CD14-positive monocyte (primary cell): ENCODE results near the gene SLC2A1. TPM values are rescaled to one million over a fixed set of nuclear protein-coding genes. Genes with fewer than 3 reads are reported as not detected.
A peak's percentile ranks its signal among the peaks of the same experiment; 100 is the strongest.

Experiments used
- DNase-seq, 3 donors: peaks; one replicate each; pipeline ENCODE4 v3.0.0-alpha.2; 2011 to 2022
- H2AFZ ChIP-seq: 2 replicates; pipeline ENCODE4 v1.6.0; 2012; ENCODE audit warnings: mild to moderate bottlenecking, low read depth, low read length, inconsistent platforms; ENCODE audit not compliant: insufficient read depth, poor library complexity, severe bottlenecking
- H3K27ac ChIP-seq, 2 donors: 1 replicate in 1 of 2; 2 replicates in 1 of 2; pipeline ENCODE4 v1.5.1; 2012 to 2013; ENCODE audit warnings: low read length in 2 of 2, control low read depth in 1 of 2, inconsistent platforms in 1 of 2, low read depth in 1 of 2, mild to moderate bottlenecking in 1 of 2
- H3K27me3 ChIP-seq, 2 donors: one replicate each; pipeline versions ENCODE4 v1.6.0 to v1.6.1; 2011 to 2013; ENCODE audit warnings: low read length in 2 of 2; ENCODE audit not compliant: control insufficient read depth in 2 of 2, insufficient read depth in 2 of 2
- H3K36me3 ChIP-seq, 2 donors: replicated peaks in 1 of 2; 1 replicate in 1 of 2; 2 replicates in 1 of 2; pipeline versions ENCODE4 v1.5.1 to v1.6.1; 2012 to 2013; ENCODE audit warnings: low read length in 2 of 2, control low read depth in 1 of 2, inconsistent platforms in 1 of 2, mild to moderate bottlenecking in 1 of 2; ENCODE audit not compliant: insufficient read depth in 2 of 2, control insufficient read depth in 1 of 2
- H3K4me1 ChIP-seq, 2 donors: 1 replicate in 1 of 2; 2 replicates in 1 of 2; pipeline versions ENCODE4 v1.5.1 to v1.6.1; 2012 to 2013; ENCODE audit warnings: low read length in 2 of 2, control low read depth in 1 of 2, inconsistent platforms in 1 of 2, mild to moderate bottlenecking in 1 of 2, moderate library complexity in 1 of 2; ENCODE audit not compliant: insufficient read depth in 2 of 2, control insufficient read depth in 1 of 2
- H3K4me2 ChIP-seq: replicated peaks from 2 replicates; pipeline ENCODE3; 2012; ENCODE audit warnings: low read length, moderate library complexity, mild to moderate bottlenecking; ENCODE audit not compliant: poor library complexity, severe bottlenecking; ENCODE audit errors: extremely low read depth
- H3K4me3 ChIP-seq, 3 experiments: fragments of 200-600 bp in 1 of 3; sonication (generic) in 1 of 3; replicated peaks in 1 of 3; 1 replicate in 2 of 3; 2 replicates in 1 of 3; pipeline ENCODE4 v1.5.1; 2011 to 2013; ENCODE audit warnings: low read length in 3 of 3, mild to moderate bottlenecking in 3 of 3, control low read depth in 2 of 3, low read depth in 2 of 3, inconsistent platforms in 1 of 3, moderate library complexity in 1 of 3
- H3K79me2 ChIP-seq: 2 replicates; pipeline ENCODE4 v1.6.0; 2012; ENCODE audit warnings: mild to moderate bottlenecking, control low read depth, inconsistent platforms, low read length, moderate library complexity; ENCODE audit not compliant: insufficient read depth
- H3K9ac ChIP-seq: 2 replicates; pipeline ENCODE4 v1.6.0; 2017; ENCODE audit warnings: low read length, mild to moderate bottlenecking; ENCODE audit not compliant: insufficient read depth, poor library complexity, severe bottlenecking
- H3K9me3 ChIP-seq, 2 donors: replicated peaks in 1 of 2; 1 replicate in 1 of 2; 2 replicates in 1 of 2; pipeline versions ENCODE4 v1.5.1 to v1.6.1; 2012 to 2013; ENCODE audit warnings: low read length in 2 of 2, control low read depth in 1 of 2; ENCODE audit not compliant: control insufficient read depth in 1 of 2, insufficient read depth in 1 of 2
- H4K20me1 ChIP-seq: 2 replicates; pipeline ENCODE4 v1.6.0; 2012; ENCODE audit warnings: mild to moderate bottlenecking, low read length, control low read depth, moderate library complexity; ENCODE audit not compliant: insufficient read depth
- H3K27ac Mint-ChIP-seq, 7 donors: one replicate each; pipeline ENCODE4 v1.8.0; 2020; ENCODE audit warnings: mild to moderate bottlenecking in 7 of 7, mixed read lengths in 7 of 7, moderate library complexity in 6 of 7, inconsistent platforms in 2 of 7
- H3K27me3 Mint-ChIP-seq, 3 donors: one replicate each; pipeline ENCODE4 v1.8.0; 2021 to 2022; ENCODE audit warnings: low read depth in 3 of 3, mild to moderate bottlenecking in 3 of 3, mixed read lengths in 3 of 3, moderate library complexity in 3 of 3, inconsistent platforms in 1 of 3
- H3K36me3 Mint-ChIP-seq, 2 donors: one replicate each; pipeline ENCODE4 v1.8.0; 2020; ENCODE audit warnings: mixed read lengths in 2 of 2, inconsistent platforms in 1 of 2, mild to moderate bottlenecking in 1 of 2
- H3K4me1 Mint-ChIP-seq: one replicate; pipeline ENCODE4 v1.8.0; 2020; ENCODE audit warnings: mild to moderate bottlenecking, mixed read lengths
- H3K4me3 Mint-ChIP-seq, 2 donors: one replicate each; pipeline ENCODE4 v1.8.0; 2020; ENCODE audit warnings: mild to moderate bottlenecking in 2 of 2, mixed read lengths in 2 of 2, moderate library complexity in 1 of 2
- H3K9me3 Mint-ChIP-seq, 7 donors: one replicate each; pipeline ENCODE4 v1.8.0; 2020 to 2022; ENCODE audit warnings: mixed read lengths in 7 of 7, mild to moderate bottlenecking in 6 of 7, moderate library complexity in 6 of 7, inconsistent platforms in 2 of 7
- WGBS: methylation state at CpG from one replicate; pipeline ENCODE4 v1.1.5; 2013; ENCODE audit warnings: missing lambda C conversion rate; ENCODE audit not compliant: insufficient coverage; 5-methylcytosine and 5-hydroxymethylcytosine counted together
- intact Hi-C, 2 donors: fragments of 100-400 bp; cut with micrococcal nuclease; formaldehyde crosslinking; loops; one replicate each; pipeline versions ENCODE4 v1.15.0 to v1.15.1; 2023
- polyA plus RNA-seq, 3 donors: library from polyadenylated mRNA; depleted of rRNA in 1 of 3; unstranded in 2 of 3; stranded (reverse) in 1 of 3; fragments of 300-500 nt in 2 of 3; fragments of >200 nt in 1 of 3; fragmentation: Illumina TruSeq in 2 of 3; gene quantifications; 1 replicate in 2 of 3; 2 replicates in 1 of 3; pipeline ENCODE4 v1.2.3, GENCODE V29; 2012 to 2021
- TF ChIP-seq, protein P1 (sequence below): fragments of 200-600 bp; IDR thresholded peaks from one replicate; pipeline ENCODE4 v1.8.0; 2022; ENCODE audit warnings: antibody characterized with exemption, mild to moderate bottlenecking

SLC2A1 gene
- polyA plus RNA-seq, 3 donors, result 0.56 to 5.0 (median 0.71) TPM

DNA sequence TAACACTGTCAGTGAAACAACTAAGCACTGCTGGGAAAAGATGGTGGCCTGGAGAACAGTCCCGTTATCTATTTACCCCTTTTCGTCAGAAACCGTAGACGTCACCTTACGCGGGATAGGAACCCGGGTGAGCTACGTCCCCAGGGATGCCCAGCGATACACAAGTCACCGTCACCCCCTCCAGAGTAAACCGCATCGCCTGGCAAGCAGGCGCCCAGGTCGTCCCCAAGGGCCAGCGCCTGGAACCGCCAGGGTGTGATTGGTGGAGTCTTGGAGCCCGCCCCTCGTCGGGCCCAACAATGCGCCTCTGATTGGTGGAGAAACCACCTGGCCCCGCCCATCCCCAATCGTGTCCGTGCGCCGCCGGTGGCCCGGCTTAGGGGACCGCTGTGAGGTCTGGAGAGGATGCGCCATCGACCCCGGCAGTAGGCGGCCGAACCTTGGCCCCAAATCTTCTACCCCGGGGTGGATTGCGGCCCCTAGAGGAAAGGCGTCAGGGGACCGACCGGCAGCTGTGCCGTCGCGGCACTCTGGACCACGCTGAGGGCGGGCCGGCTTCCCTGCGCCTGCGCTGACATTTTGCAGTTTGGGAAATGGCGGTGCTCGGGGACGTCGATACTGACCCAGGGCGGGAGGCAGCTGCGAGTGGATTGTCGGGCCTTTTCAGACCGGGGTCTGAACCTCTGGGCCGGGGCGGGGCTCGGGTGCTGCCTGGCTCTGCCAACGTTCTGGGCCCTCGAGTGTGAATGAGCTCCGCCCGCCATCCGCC lies 34.4 kb downstream of the SLC2A1 start:
- Mint-ChIP-seq H3K4me3 (peak overlapping the region; percentile 89 to 93), H3K9me3 (peaks cover 0 to 2% (median 0%) of the 10 kb centered on the region in 7 donors), H3K27ac (peak overlapping the region; percentile 85 to 94 (median 88)), H3K4me1 (peaks cover 27% of the 10 kb centered on the region), H3K27me3 (peaks cover 0 to 2% (median 0%) of the 10 kb centered on the region in 3 donors), H3K36me3 (peaks cover 13 to 24% of the 10 kb centered on the region in 2 donors)
- peak overlapping the region; percentile 52 to 87 (median 80) for H3K4me3 ChIP-seq
- H4K20me1 ChIP-seq, result no peaks in the 10 kb centered on the region
- no peaks in the 10 kb centered on the region for H3K79me2 ChIP-seq
- intact Hi-C loops, result loop anchor here (5.0 to 10.0 kb wide), 4 partner anchors 33 to 251 kb away; partner anchors contain the start of genes SLC2A1 (in 2 of the 2), CFAP57 (in 1 of the 2) and EBNA1BP2 (in 1 of the 2)
- under 1% methylated on average over 50 of the region's 62 CpGs for WGBS
- TF ChIP-seq, protein P1, sequence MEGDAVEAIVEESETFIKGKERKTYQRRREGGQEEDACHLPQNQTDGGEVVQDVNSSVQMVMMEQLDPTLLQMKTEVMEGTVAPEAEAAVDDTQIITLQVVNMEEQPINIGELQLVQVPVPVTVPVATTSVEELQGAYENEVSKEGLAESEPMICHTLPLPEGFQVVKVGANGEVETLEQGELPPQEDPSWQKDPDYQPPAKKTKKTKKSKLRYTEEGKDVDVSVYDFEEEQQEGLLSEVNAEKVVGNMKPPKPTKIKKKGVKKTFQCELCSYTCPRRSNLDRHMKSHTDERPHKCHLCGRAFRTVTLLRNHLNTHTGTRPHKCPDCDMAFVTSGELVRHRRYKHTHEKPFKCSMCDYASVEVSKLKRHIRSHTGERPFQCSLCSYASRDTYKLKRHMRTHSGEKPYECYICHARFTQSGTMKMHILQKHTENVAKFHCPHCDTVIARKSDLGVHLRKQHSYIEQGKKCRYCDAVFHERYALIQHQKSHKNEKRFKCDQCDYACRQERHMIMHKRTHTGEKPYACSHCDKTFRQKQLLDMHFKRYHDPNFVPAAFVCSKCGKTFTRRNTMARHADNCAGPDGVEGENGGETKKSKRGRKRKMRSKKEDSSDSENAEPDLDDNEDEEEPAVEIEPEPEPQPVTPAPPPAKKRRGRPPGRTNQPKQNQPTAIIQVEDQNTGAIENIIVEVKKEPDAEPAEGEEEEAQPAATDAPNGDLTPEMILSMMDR, result no peak
- DNase-seq, result peak; percentile 89 to 94 (median 90)
- H3K9ac ChIP-seq, result peak overlapping the region; percentile 80
- peak overlapping the region; percentile 32 to 92 for H3K27ac ChIP-seq
- H3K9me3 ChIP-seq, result no peaks in the 10 kb centered on the region
- peaks cover 0 to 12% of the 10 kb centered on the region in 2 donors for H3K36me3 ChIP-seq
- H3K27me3 ChIP-seq, result no peaks in the 10 kb centered on the region
- peaks cover 14 to 26% of the 10 kb centered on the region in 2 donors for H3K4me1 ChIP-seq
- peak overlapping the region; percentile 90 for H2AFZ ChIP-seq
- H3K4me2 ChIP-seq, result peak overlapping the region; percentile 91

DNA sequence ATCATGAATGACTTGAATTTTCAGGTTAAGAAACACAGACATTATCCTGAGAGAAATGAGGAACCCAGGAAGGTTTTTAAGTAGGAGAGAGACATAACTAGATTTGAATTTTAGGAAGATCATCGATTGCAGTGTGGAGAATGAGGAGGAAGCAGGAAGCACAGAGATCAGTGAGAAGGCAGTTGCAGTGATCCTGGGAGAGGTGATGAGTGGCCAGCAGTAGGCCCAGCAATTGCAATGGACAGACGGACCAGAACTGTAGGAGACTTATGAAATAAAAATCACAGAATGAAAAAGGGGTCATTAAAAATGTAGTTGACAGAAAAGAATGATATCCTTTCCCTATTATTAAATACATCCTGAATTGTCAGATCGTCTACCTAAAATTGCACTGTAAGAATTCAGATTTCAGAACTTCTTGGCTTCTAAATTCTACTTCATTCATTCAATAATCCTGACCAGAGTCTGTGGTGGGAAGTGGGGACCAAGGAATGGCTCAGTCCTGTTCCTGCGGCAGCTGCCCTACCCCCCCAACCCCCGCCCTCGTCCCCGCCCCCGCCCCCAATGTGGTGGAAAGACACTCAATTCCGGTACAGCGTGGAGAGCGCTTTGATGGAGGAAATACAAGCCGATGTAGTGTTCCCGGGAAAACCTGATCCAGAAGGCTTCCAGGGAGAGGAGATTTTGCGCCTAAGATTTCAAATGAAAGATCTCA lies 35.1 kb downstream of the SLC2A1 start:
- H3K27ac ChIP-seq, result peak overlapping the region in 1 of 2 donors; percentile 92
- no peaks in the 10 kb centered on the region for H3K27me3 ChIP-seq
- TF ChIP-seq, protein P1, result no peak
- Mint-ChIP-seq H3K4me1 (peaks cover 27% of the 10 kb centered on the region), H3K36me3 (peaks cover 6 to 17% of the 10 kb centered on the region in 2 donors), H3K27ac (peak overlapping the region; percentile 45 to 94 (median 88)), H3K9me3 (peaks cover 0 to 3% (median 0%) of the 10 kb centered on the region in 7 donors), H3K4me3 (peak overlapping the region; percentile 89 to 93), H3K27me3 (peaks cover 0 to 2% (median 0%) of the 10 kb centered on the region in 3 donors)
- H4K20me1 ChIP-seq, result no peaks in the 10 kb centered on the region
- WGBS, result 0% methylated on average over 5 of the region's 14 CpGs
- H3K4me3 ChIP-seq, result peak overlapping the region; percentile 52 to 87 (median 80)
- peaks cover 0 to 6% of the 10 kb centered on the region in 2 donors for H3K36me3 ChIP-seq
- intact Hi-C loops, result loop anchor here (5.0 to 10.0 kb wide), 4 partner anchors 34 to 251 kb away; partner anchors contain the start of genes SLC2A1 (in 2 of the 2), CFAP57 (in 1 of the 2) and EBNA1BP2 (in 1 of the 2)
- H2AFZ ChIP-seq, result peak overlapping the region; percentile 90
- peak overlapping the region; percentile 80 for H3K9ac ChIP-seq
- H3K4me1 ChIP-seq, result peaks cover 14 to 26% of the 10 kb centered on the region in 2 donors
- no peaks in the 10 kb centered on the region for H3K79me2 ChIP-seq
- peak overlapping the region; percentile 91 for H3K4me2 ChIP-seq
- peak in 1 of 3 donors; percentile 10 for DNase-seq
- H3K9me3 ChIP-seq, result no peaks in the 10 kb centered on the region
